ENCODE measurements around the gene PCSK5.

GRCh38 chr9:76359766-76360165, 469.3 kb downstream of the PCSK5 start:
- TF ChIP-seq CTCF (conservative IDR thresholded peaks at IDR 0.05; ENCODE audit: low read depth, low read length) (no peak), EZH2 (IDR thresholded peaks at IDR 0.05; ENCODE audit: borderline replicate concordance, low read depth, low read length, poor library complexity, severe bottlenecking) (no peak)

All from A673 (cell line).